Caco-2 (cell line): ENCODE measurements around the gene PDGFD. TPM values are rescaled to one million over a fixed set of nuclear protein-coding genes. Genes with fewer than 3 reads are reported as not detected.

Experiments used
- BruUV-seq: library from RNA; stranded (reverse); fragments of 400-500 nt; replicated peaks from 2 replicates; lab custom pipeline; 2021; lab: Mats Ljungman, UMichigan
- CTCF ChIA-PET: fragments of 300-600 bp; sonication (Branson Sonifier 250); formaldehyde crosslinking; loops from one replicate; lab custom pipeline; 2022; ENCODE audit warnings: antibody characterized with exemption; lab: Charles Lee
- POLR2A ChIA-PET: fragments of 300-600 bp; sonication (Branson Sonifier 250); formaldehyde crosslinking; loops from one replicate; lab custom pipeline; 2022; ENCODE audit warnings: antibody characterized with exemption; lab: Charles Lee
- DNase-seq, 2 experiments: peaks; one replicate each; pipeline versions ENCODE4 v3.0.0 to v3.0.0-alpha.2; 2020 to 2022
- H3K27me3 ChIP-seq: replicated peaks from 2 replicates; pipeline ENCODE4 v1.6.0; 2011; ENCODE audit warnings: low read length; ENCODE audit not compliant: control insufficient read depth, insufficient read depth
- H3K36me3 ChIP-seq: 2 replicates; pipeline ENCODE4 v1.5.1; 2011; ENCODE audit warnings: low read length; ENCODE audit not compliant: control insufficient read depth, insufficient read depth
- H3K4me1 ChIP-seq: fragments of 250-450 bp; sonication (Bioruptor Pico); 2 replicates; pipeline ENCODE4 v1.5.1; 2020; ENCODE audit warnings: mild to moderate bottlenecking
- H3K4me3 ChIP-seq: 2 replicates; pipeline ENCODE4 v1.5.1; 2011; ENCODE audit warnings: low read depth, mild to moderate bottlenecking, control low read depth, low read length
- H3K9me3 ChIP-seq: fragments of 250-450 bp; sonication (Bioruptor Pico); 2 replicates; pipeline ENCODE4 v1.5.1; 2020; ENCODE audit warnings: mild to moderate bottlenecking, moderate library complexity
- H3K27ac Mint-ChIP-seq: one replicate; pipeline ENCODE4 v1.8.0; 2022; ENCODE audit warnings: mixed read lengths; ENCODE audit not compliant: unreplicated experiment
- H3K27me3 Mint-ChIP-seq: one replicate; pipeline ENCODE4 v1.8.0; 2022; ENCODE audit warnings: mixed read lengths; ENCODE audit not compliant: insufficient read depth, unreplicated experiment
- H3K36me3 Mint-ChIP-seq: one replicate; pipeline ENCODE4 v1.8.0; 2022; ENCODE audit warnings: mild to moderate bottlenecking, mixed read lengths; ENCODE audit not compliant: insufficient read depth, unreplicated experiment
- H3K4me1 Mint-ChIP-seq: one replicate; pipeline ENCODE4 v1.8.0; 2022; ENCODE audit warnings: low read depth, mixed read lengths; ENCODE audit not compliant: unreplicated experiment
- H3K4me3 Mint-ChIP-seq: one replicate; pipeline ENCODE4 v1.8.0; 2022; ENCODE audit warnings: mild to moderate bottlenecking, moderate library complexity, mixed read lengths; ENCODE audit not compliant: unreplicated experiment
- H3K9me3 Mint-ChIP-seq: one replicate; pipeline ENCODE4 v1.8.0; 2022; ENCODE audit warnings: mixed read lengths; ENCODE audit not compliant: unreplicated experiment
- intact Hi-C: fragments of 100-400 bp; cut with micrococcal nuclease; formaldehyde crosslinking; loops from one replicate; pipeline ENCODE4 v1.10.0; 2022; ENCODE audit not compliant: unreplicated experiment
- total RNA-seq: library from RNA; stranded (reverse); gene quantifications from 2 replicates; pipeline ENCODE4 v1.2.3, GENCODE V29; 2022
- TF ChIP-seq, protein P1 (sequence below), 2 experiments: fragments of 200-600 bp in 1 of 2; IDR thresholded peaks; 1 replicate in 1 of 2; 2 replicates in 1 of 2; pipeline versions ENCODE4 v1.5.1 to v1.8.0; 2011 to 2022; ENCODE audit warnings: antibody characterized with exemption in 1 of 2, control low read depth in 1 of 2, inconsistent platforms in 1 of 2, low read depth in 1 of 2, low read length in 1 of 2, mild to moderate bottlenecking in 1 of 2, moderate library complexity in 1 of 2; ENCODE audit not compliant: insufficient read depth in 1 of 2, severe bottlenecking in 1 of 2, unreplicated experiment in 1 of 2

Gene PDGFD
- total RNA-seq, 1 experiment from 2014 or later: not detected

- H3K4me3 Mint-ChIP-seq: no peak overlapping the region
- no peak overlapping the region for H3K4me3 ChIP-seq
- ChIA-PET CTCF (no interaction called here), POLR2A (no interaction called here)
- H3K27ac Mint-ChIP-seq: no peak overlapping the region
- H3K36me3 ChIP-seq: no peaks in the 10 kb centered on the region
- intact Hi-C loops: no loop called here
- H3K36me3 Mint-ChIP-seq: no peaks in the 10 kb centered on the region
- no peaks in the 10 kb centered on the region for H3K9me3 Mint-ChIP-seq
- peaks cover 6% of the 10 kb centered on the region; the same call in 1 of the 2 replicates for H3K4me1 ChIP-seq
- H3K27me3 ChIP-seq: no peaks in the 10 kb centered on the region
- BruUV-seq: no TSS peak
- TF ChIP-seq, protein P1, sequence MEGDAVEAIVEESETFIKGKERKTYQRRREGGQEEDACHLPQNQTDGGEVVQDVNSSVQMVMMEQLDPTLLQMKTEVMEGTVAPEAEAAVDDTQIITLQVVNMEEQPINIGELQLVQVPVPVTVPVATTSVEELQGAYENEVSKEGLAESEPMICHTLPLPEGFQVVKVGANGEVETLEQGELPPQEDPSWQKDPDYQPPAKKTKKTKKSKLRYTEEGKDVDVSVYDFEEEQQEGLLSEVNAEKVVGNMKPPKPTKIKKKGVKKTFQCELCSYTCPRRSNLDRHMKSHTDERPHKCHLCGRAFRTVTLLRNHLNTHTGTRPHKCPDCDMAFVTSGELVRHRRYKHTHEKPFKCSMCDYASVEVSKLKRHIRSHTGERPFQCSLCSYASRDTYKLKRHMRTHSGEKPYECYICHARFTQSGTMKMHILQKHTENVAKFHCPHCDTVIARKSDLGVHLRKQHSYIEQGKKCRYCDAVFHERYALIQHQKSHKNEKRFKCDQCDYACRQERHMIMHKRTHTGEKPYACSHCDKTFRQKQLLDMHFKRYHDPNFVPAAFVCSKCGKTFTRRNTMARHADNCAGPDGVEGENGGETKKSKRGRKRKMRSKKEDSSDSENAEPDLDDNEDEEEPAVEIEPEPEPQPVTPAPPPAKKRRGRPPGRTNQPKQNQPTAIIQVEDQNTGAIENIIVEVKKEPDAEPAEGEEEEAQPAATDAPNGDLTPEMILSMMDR (IDR thresholded peaks at IDR 0.05; ENCODE audit: insufficient read depth in 1 of 2, low read depth in 1 of 2, low read length in 1 of 2, severe bottlenecking in 1 of 2, unreplicated experiment in 1 of 2): no peak
- no peaks in the 10 kb centered on the region for H3K9me3 ChIP-seq
- H3K27me3 Mint-ChIP-seq: no peaks in the 10 kb centered on the region
- no peaks in the 10 kb centered on the region for H3K4me1 Mint-ChIP-seq
- no peak for DNase-seq
Measured at GRCh38 chr11:103946793-103947545, 217.0 kb downstream of the PDGFD start.

DNA sequence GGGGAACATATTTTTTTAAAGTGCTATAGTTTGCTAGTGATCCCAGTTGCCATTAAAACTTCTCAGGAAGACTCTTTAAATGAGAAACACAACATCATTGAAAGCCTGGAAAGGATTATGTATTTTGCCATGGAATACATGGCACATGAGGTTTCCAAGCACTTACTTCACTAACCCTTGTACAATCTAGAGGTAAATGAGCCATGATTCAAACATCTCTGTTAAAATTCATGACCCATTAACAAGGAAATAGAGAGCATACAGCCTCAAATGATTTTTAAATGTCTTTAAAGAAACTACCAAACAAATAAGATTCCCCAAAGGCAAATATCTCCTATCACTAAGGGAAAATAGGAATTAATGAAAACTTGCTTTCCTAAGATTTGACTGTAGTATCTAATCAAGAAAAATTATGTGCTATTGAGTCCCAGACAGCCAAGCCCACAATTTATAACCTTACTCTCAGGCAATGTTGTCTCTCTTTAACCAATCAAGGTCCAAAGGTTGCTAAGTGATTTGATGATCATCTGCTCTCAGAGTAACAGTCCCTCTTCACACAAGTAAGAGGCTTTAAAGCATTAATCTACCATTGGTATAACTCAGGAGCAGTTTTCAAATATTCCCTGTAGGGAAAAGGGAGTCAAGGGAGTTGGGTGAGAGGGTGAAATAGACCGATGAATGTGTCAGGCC is 219.6 kb downstream of the PDGFD start:
- no peak for DNase-seq
- no peaks in the 10 kb centered on the region for H3K9me3 Mint-ChIP-seq
- Histone ChIP-seq H3K9me3 (no peaks in the 10 kb centered on the region), H3K4me3 (no peak overlapping the region), H3K27me3 (no peaks in the 10 kb centered on the region), H3K4me1 (peaks cover 6% of the 10 kb centered on the region; the same call in 1 of the 2 replicates), H3K36me3 (no peaks in the 10 kb centered on the region)
- intact Hi-C loops: no loop called here
- H3K4me3 Mint-ChIP-seq: no peak overlapping the region
- no peaks in the 10 kb centered on the region for H3K27me3 Mint-ChIP-seq
- no peak overlapping the region for H3K27ac Mint-ChIP-seq
- POLR2A ChIA-PET: no interaction called here
- no peaks in the 10 kb centered on the region for H3K36me3 Mint-ChIP-seq
- no TSS peak for BruUV-seq
- TF ChIP-seq, protein P1 (IDR thresholded peaks at IDR 0.05; ENCODE audit: insufficient read depth in 1 of 2, low read depth in 1 of 2, low read length in 1 of 2, severe bottlenecking in 1 of 2, unreplicated experiment in 1 of 2): no peak
- CTCF ChIA-PET: no interaction called here
- no peaks in the 10 kb centered on the region for H3K4me1 Mint-ChIP-seq

- Histone ChIP-seq H3K9me3 (no peaks in the 10 kb centered on the region), H3K4me3 (no peak overlapping the region), H3K36me3 (no peaks in the 10 kb centered on the region), H3K4me1 (peaks cover 6% of the 10 kb centered on the region; the same call in 1 of the 2 replicates), H3K27me3 (no peaks in the 10 kb centered on the region)
- intact Hi-C loops: no loop called here
- no peaks in the 10 kb centered on the region for H3K36me3 Mint-ChIP-seq
- no peaks in the 10 kb centered on the region for H3K4me1 Mint-ChIP-seq
- POLR2A ChIA-PET: no interaction called here
- no peaks in the 10 kb centered on the region for H3K27me3 Mint-ChIP-seq
- TF ChIP-seq, protein P1 (IDR thresholded peaks at IDR 0.05; ENCODE audit: insufficient read depth in 1 of 2, low read depth in 1 of 2, low read length in 1 of 2, severe bottlenecking in 1 of 2, unreplicated experiment in 1 of 2): no peak
- H3K4me3 Mint-ChIP-seq: no peak overlapping the region
- CTCF ChIA-PET: no interaction called here
- H3K9me3 Mint-ChIP-seq: no peaks in the 10 kb centered on the region
- BruUV-seq: no TSS peak
- no peak for DNase-seq
- no peak overlapping the region for H3K27ac Mint-ChIP-seq
Measured at GRCh38 chr11:103942646-103943045, 221.3 kb downstream of the PDGFD start.
